Thymus (tissue), 11 donors: ENCODE measurements around the gene ABCC6. TPM values are rescaled to one million over a fixed set of nuclear protein-coding genes. Genes with fewer than 3 reads are reported as not detected.
"Not testable (repeated sequence)": the region's sequence is repeated elsewhere in the genome, so short reads cannot be mapped to it uniquely, and the experiment has no call there.

ENCODE experiments used
- DNase-seq, 9 donors: peaks; one replicate each; pipeline ENCODE4 v3.0.0-alpha.2; 2013; ENCODE audit warnings: low spot score in 9 of 9, low read depth in 6 of 9, missing footprints in 1 of 9
- H3K27ac ChIP-seq, 2 donors: one replicate each; pipeline ENCODE4 v1.5.1; 2013; ENCODE audit warnings: control low read depth in 1 of 2, low read depth in 1 of 2, low read length in 1 of 2, mild to moderate bottlenecking in 1 of 2, moderate library complexity in 1 of 2
- H3K27me3 ChIP-seq, 2 donors: one replicate each; pipeline ENCODE4 v1.5.1; 2013; ENCODE audit warnings: low read length in 1 of 2; ENCODE audit not compliant: control insufficient read depth in 2 of 2, insufficient read depth in 1 of 2
- H3K36me3 ChIP-seq, 2 donors: one replicate each; pipeline ENCODE4 v1.5.1; 2013; ENCODE audit warnings: low read length in 1 of 2, mild to moderate bottlenecking in 1 of 2, moderate library complexity in 1 of 2; ENCODE audit not compliant: control insufficient read depth in 2 of 2, insufficient read depth in 2 of 2
- H3K4me1 ChIP-seq, 2 donors: one replicate each; pipeline ENCODE4 v1.5.1; 2013; ENCODE audit warnings: low read length in 2 of 2; ENCODE audit not compliant: control insufficient read depth in 2 of 2, insufficient read depth in 2 of 2
- H3K4me3 ChIP-seq, 2 donors: one replicate each; pipeline ENCODE4 v1.5.1; 2013; ENCODE audit warnings: low read length in 2 of 2, control low read depth in 1 of 2, mild to moderate bottlenecking in 1 of 2
- H3K9me3 ChIP-seq, 2 donors: one replicate each; pipeline ENCODE4 v1.5.1; 2013; ENCODE audit warnings: low read length in 1 of 2, mild to moderate bottlenecking in 1 of 2; ENCODE audit not compliant: control insufficient read depth in 2 of 2, insufficient read depth in 1 of 2
- WGBS: extraction: QIAGEN DNeasy Blood & Tissue Kit; methylation state at CpG from one replicate; pipeline ENCODE4 v1.1.7; 2013; 5-methylcytosine and 5-hydroxymethylcytosine counted together
- polyA plus RNA-seq: library from polyadenylated mRNA; stranded (reverse); fragments of 200-250 nt; gene quantifications from one replicate; pipeline ENCODE4 v1.2.3, GENCODE V29; 2013
- total RNA-seq: library from RNA; stranded (reverse); fragments of 120-200 nt; gene quantifications from one replicate; pipeline ENCODE4 v1.2.4, GENCODE V29; 2013
- donor health status: healthy.

Gene ABCC6
- total and polyA plus RNA-seq, 2 donors = 0.09 to 0.62 TPM

GRCh38 chr16:16112450-16113053 is 110.7 kb downstream of the ABCC6 start:
- peaks cover 82% of the 10 kb centered on the region in 2 donors for H3K36me3 ChIP-seq
- H3K9me3 ChIP-seq = peaks cover 6 to 9% of the 10 kb centered on the region in 2 donors
- no peak for DNase-seq
- 86% methylated on average over 8 of the region's 8 CpGs for WGBS
- no peak overlapping the region for H3K27ac ChIP-seq
- no peaks in the 10 kb centered on the region for H3K4me1 ChIP-seq
- H3K27me3 ChIP-seq = no peaks in the 10 kb centered on the region
- H3K4me3 ChIP-seq = no peak overlapping the region

- H3K27ac ChIP-seq = no peak overlapping the region
- H3K36me3 ChIP-seq = peaks cover 76 to 80% of the 10 kb centered on the region in 2 donors
- 99% methylated on average over 4 of the region's 4 CpGs for WGBS
- H3K27me3 ChIP-seq = no peaks in the 10 kb centered on the region
- no peak for DNase-seq
- peaks cover 1% of the 10 kb centered on the region in 2 donors for H3K9me3 ChIP-seq
- H3K4me3 ChIP-seq = no peak overlapping the region
- H3K4me1 ChIP-seq = no peaks in the 10 kb centered on the region
Measured at GRCh38 chr16:16111639-16112038, 111.7 kb downstream of the ABCC6 start.

GRCh38 chr16:16110111-16110490 is 113.2 kb downstream of the ABCC6 start:
- no peaks in the 10 kb centered on the region for H3K9me3 ChIP-seq
- H3K27ac ChIP-seq = no peak overlapping the region
- H3K36me3 ChIP-seq = peaks cover 72 to 85% of the 10 kb centered on the region in 2 donors
- DNase-seq = no peak
- no peak overlapping the region for H3K4me3 ChIP-seq
- 98% methylated on average over 9 of the region's 9 CpGs for WGBS
- no peaks in the 10 kb centered on the region for H3K27me3 ChIP-seq
- H3K4me1 ChIP-seq = no peaks in the 10 kb centered on the region

GRCh38 chr16:16109453-16110110 is 113.7 kb downstream of the ABCC6 start:
- Histone ChIP-seq H3K27me3 (no peaks in the 10 kb centered on the region), H3K9me3 (no peaks in the 10 kb centered on the region), H3K27ac (no peak overlapping the region), H3K4me3 (no peak overlapping the region), H3K36me3 (peaks cover 70 to 84% of the 10 kb centered on the region in 2 donors), H3K4me1 (no peaks in the 10 kb centered on the region)
- WGBS = 98% methylated on average over 8 of the region's 8 CpGs
- DNase-seq = no peak

- Histone ChIP-seq H3K27ac (no peak overlapping the region), H3K4me3 (no peak overlapping the region), H3K4me1 (no peaks in the 10 kb centered on the region), H3K27me3 (no peaks in the 10 kb centered on the region), H3K9me3 (no peaks in the 10 kb centered on the region), H3K36me3 (peaks cover 69 to 87% of the 10 kb centered on the region in 2 donors)
- WGBS = 97% methylated on average over 6 of the region's 6 CpGs
- no peak for DNase-seq
Measured at GRCh38 chr16:16108759-16109158, 114.5 kb downstream of the ABCC6 start.

- Histone ChIP-seq H3K36me3 (peaks cover 67 to 87% of the 10 kb centered on the region in 2 donors), H3K9me3 (no peaks in the 10 kb centered on the region), H3K4me1 (no peaks in the 10 kb centered on the region), H3K27me3 (no peaks in the 10 kb centered on the region), H3K4me3 (no peak overlapping the region), H3K27ac (no peak overlapping the region)
- DNase-seq = no peak
- WGBS = 88% methylated on average over 6 of the region's 6 CpGs
Measured at GRCh38 chr16:16107839-16108238, 115.5 kb downstream of the ABCC6 start.

- peaks cover 67 to 85% of the 10 kb centered on the region in 2 donors for H3K36me3 ChIP-seq
- no peaks in the 10 kb centered on the region for H3K4me1 ChIP-seq
- no peak overlapping the region for H3K4me3 ChIP-seq
- WGBS = 99% methylated on average over 6 of the region's 6 CpGs
- H3K27ac ChIP-seq = no peak overlapping the region
- no peaks in the 10 kb centered on the region for H3K27me3 ChIP-seq
- H3K9me3 ChIP-seq = no peaks in the 10 kb centered on the region
- no peak for DNase-seq
Measured at GRCh38 chr16:16106466-16106865, 116.8 kb downstream of the ABCC6 start.

- 89% methylated on average over 14 of the region's 14 CpGs for WGBS
- no peak for DNase-seq
- Histone ChIP-seq H3K4me1 (no peaks in the 10 kb centered on the region), H3K36me3 (peaks cover 59 to 82% of the 10 kb centered on the region in 2 donors), H3K9me3 (no peaks in the 10 kb centered on the region), H3K4me3 (no peak overlapping the region), H3K27me3 (no peaks in the 10 kb centered on the region), H3K27ac (no peak overlapping the region)
Measured at GRCh38 chr16:16105646-16106045, 117.6 kb downstream of the ABCC6 start.

GRCh38 chr16:16104804-16105141 is 118.5 kb downstream of the ABCC6 start:
- DNase-seq, H3K27me3 ChIP-seq, H3K27ac ChIP-seq, H3K9me3 ChIP-seq, H3K4me1 ChIP-seq, H3K4me3 ChIP-seq: not testable (repeated sequence)
- WGBS = 96% methylated on average over 21 of the region's 21 CpGs
- H3K36me3 ChIP-seq = peaks cover 55 to 82% of the 10 kb centered on the region in 2 donors
